Smooth muscle cell (in vitro differentiated cells): ENCODE results near the gene AMDHD1. TPM values are rescaled to one million over a fixed set of nuclear protein-coding genes. Genes with fewer than 3 reads are reported as not detected.

Experiments used
- DNase-seq: peaks from one replicate; lab custom pipeline; 2025; ENCODE audit not compliant: unreplicated experiment; lab: John Stamatoyannopoulos, UW
- H2AFZ ChIP-seq: fragments of 200-600 bp; sonication (generic); 2 replicates; pipeline ENCODE4 v1.6.0; 2016; ENCODE audit warnings: antibody characterized with exemption, low read depth, mild to moderate bottlenecking
- H3F3A ChIP-seq: fragments of 200-600 bp; sonication (generic); 2 replicates; pipeline ENCODE4 v1.6.0; 2017; ENCODE audit warnings: antibody characterized with exemption, low read depth
- H3K27ac ChIP-seq: fragments of 200-600 bp; sonication (generic); 2 replicates; pipeline ENCODE4 v1.5.1; 2016; ENCODE audit warnings: low read depth, mild to moderate bottlenecking
- H3K27me3 ChIP-seq: fragments of 200-600 bp; sonication (generic); 2 replicates; pipeline ENCODE4 v1.6.1; 2016; ENCODE audit warnings: low read depth, mild to moderate bottlenecking
- H3K36me3 ChIP-seq: fragments of 200-600 bp; sonication (generic); 2 replicates; pipeline ENCODE4 v1.5.1; 2016; ENCODE audit warnings: low read depth
- H3K4me1 ChIP-seq: fragments of 200-600 bp; sonication (generic); 2 replicates; pipeline ENCODE4 v1.5.1; 2016; ENCODE audit warnings: low read depth
- H3K4me2 ChIP-seq: fragments of 200-600 bp; sonication (generic); 2 replicates; pipeline ENCODE4 v1.6.0; 2016; ENCODE audit warnings: mild to moderate bottlenecking
- H3K4me3 ChIP-seq: fragments of 200-600 bp; sonication (generic); 2 replicates; pipeline ENCODE4 v1.5.1; 2016; ENCODE audit warnings: mild to moderate bottlenecking
- H3K79me2 ChIP-seq: fragments of 200-600 bp; sonication (generic); 2 replicates; pipeline ENCODE4 v1.6.0; 2016; ENCODE audit warnings: low read depth, mild to moderate bottlenecking
- H3K9ac ChIP-seq: fragments of 200-600 bp; sonication (generic); 2 replicates; pipeline ENCODE4 v1.6.0; 2016; ENCODE audit warnings: low read depth
- H3K9me3 ChIP-seq: fragments of 200-600 bp; sonication (generic); replicated peaks from 2 replicates; pipeline ENCODE4 v1.5.1; 2016; ENCODE audit warnings: low read depth
- H4K20me1 ChIP-seq: fragments of 200-600 bp; sonication (generic); 2 replicates; pipeline ENCODE4 v1.6.0; 2016; ENCODE audit warnings: low read depth
- WGBS: methylation state at CpG from one replicate; pipeline ENCODE4 v1.1.7; 2016; ENCODE audit warnings: low lambda C conversion rate; 5-methylcytosine and 5-hydroxymethylcytosine counted together
- polyA plus RNA-seq: library from polyadenylated mRNA; unstranded; fragments of >200 nt; fragmentation: Nextera tagmentation; extraction: Ambion mirVana; gene quantifications from 2 replicates; pipeline ENCODE4 v1.2.1, GENCODE V29; 2016
- total RNA-seq: library from RNA; depleted of rRNA; stranded (reverse); fragments of >200 nt; gene quantifications from 2 replicates; pipeline ENCODE4 v1.2.3, GENCODE V29; 2014
- TF ChIP-seq, protein P1 (sequence below): fragments of 200-600 bp; sonication (generic); IDR thresholded peaks from 2 replicates; pipeline ENCODE4 v1.5.1; 2017; ENCODE audit warnings: borderline replicate concordance, mild to moderate bottlenecking, antibody characterized with exemption; ENCODE audit not compliant: insufficient read depth, poor library complexity, severe bottlenecking

The AMDHD1 gene
- total and polyA plus RNA-seq, 2 experiments from 2014 or later, result 0.18 to 0.25 TPM

DNA sequence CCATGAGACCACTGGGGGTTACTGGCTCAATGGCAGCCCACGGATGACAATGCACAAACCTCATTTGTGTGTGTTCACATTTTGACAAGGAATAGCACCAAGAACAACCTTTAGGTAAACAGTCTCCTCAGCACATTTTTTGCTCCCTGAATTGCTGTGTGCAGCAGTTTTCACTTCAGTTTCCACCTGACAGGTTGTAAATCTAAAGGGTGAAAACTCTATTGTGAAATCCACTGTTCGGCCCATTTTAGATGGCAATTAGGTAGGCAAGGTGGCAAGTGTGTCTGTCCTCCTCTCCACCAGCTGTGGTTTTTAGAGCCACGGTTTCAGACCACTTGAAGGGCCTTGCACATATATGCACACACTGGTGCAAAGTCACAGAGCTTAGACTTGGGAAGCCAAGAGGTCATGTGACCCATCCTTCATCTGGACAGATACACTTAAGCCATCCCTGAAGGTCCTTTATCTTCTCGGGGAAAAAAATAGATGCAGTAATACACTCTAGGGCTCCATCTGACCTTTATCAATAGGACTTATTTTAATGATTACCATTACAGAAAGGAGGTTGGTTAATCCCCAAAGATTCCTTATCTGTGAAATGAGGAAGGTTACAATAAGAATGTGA lies 29.8 kb downstream of the AMDHD1 start:
- H3K27me3 ChIP-seq, result no peaks in the 10 kb centered on the region
- WGBS, result 69% methylated on average over 4 of the region's 4 CpGs

DNA sequence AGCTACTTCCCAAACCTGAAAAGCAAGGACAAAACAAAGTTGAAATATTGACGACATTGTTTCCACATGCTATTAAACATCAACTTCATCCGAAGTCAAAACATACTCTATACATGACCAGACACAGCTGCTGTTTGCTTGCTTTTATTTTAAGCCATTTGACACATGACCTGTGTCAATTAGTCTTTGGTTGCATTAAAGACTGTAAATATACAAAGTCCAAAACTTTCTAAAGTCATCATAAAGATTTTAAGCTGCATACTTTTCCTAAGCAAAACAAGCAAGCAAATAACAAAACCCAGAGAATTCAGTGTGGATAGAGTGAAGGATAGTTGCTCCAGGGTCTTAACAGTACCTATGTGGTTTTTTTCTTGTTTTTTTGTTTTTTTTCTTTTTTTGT lies 31.2 kb downstream of the AMDHD1 start:
- Histone ChIP-seq H3K9me3 (no peaks in the 10 kb centered on the region), H2AFZ (no peak overlapping the region), H3K79me2 (no peaks in the 10 kb centered on the region), H3K27ac (no peak overlapping the region), H3K4me3 (no peak overlapping the region), H3F3A (no peaks in the 10 kb centered on the region), H4K20me1 (no peaks in the 10 kb centered on the region), H3K9ac (no peak overlapping the region), H3K36me3 (no peaks in the 10 kb centered on the region), H3K27me3 (no peaks in the 10 kb centered on the region), H3K4me2 (no peak overlapping the region), H3K4me1 (no peaks in the 10 kb centered on the region)
- no peak for DNase-seq
- WGBS, result 94% methylated on average over 2 of the region's 2 CpGs
- TF ChIP-seq, protein P1, sequence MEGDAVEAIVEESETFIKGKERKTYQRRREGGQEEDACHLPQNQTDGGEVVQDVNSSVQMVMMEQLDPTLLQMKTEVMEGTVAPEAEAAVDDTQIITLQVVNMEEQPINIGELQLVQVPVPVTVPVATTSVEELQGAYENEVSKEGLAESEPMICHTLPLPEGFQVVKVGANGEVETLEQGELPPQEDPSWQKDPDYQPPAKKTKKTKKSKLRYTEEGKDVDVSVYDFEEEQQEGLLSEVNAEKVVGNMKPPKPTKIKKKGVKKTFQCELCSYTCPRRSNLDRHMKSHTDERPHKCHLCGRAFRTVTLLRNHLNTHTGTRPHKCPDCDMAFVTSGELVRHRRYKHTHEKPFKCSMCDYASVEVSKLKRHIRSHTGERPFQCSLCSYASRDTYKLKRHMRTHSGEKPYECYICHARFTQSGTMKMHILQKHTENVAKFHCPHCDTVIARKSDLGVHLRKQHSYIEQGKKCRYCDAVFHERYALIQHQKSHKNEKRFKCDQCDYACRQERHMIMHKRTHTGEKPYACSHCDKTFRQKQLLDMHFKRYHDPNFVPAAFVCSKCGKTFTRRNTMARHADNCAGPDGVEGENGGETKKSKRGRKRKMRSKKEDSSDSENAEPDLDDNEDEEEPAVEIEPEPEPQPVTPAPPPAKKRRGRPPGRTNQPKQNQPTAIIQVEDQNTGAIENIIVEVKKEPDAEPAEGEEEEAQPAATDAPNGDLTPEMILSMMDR, result no peak

More for the DNA sequence above, 29.8 kb downstream of the AMDHD1 start:
- H3K9ac ChIP-seq, result no peak overlapping the region
- no peaks in the 10 kb centered on the region for H3K36me3 ChIP-seq
- H3K4me3 ChIP-seq, result no peak overlapping the region
- no peaks in the 10 kb centered on the region for H4K20me1 ChIP-seq
- H3K4me1 ChIP-seq, result no peaks in the 10 kb centered on the region
- TF ChIP-seq, protein P1, result no peak
- H3K27ac ChIP-seq, result no peak overlapping the region
- no peak for DNase-seq
- no peak overlapping the region for H3K4me2 ChIP-seq
- H3K9me3 ChIP-seq, result no peaks in the 10 kb centered on the region
- no peaks in the 10 kb centered on the region for H3K79me2 ChIP-seq
- H2AFZ ChIP-seq, result no peak overlapping the region
- no peaks in the 10 kb centered on the region for H3F3A ChIP-seq

GRCh38 chr12:95975491-95975890 lies 32.4 kb downstream of the AMDHD1 start:
- Histone ChIP-seq H3K36me3 (no peaks in the 10 kb centered on the region), H3F3A (no peaks in the 10 kb centered on the region), H3K27me3 (no peaks in the 10 kb centered on the region), H4K20me1 (no peaks in the 10 kb centered on the region), H3K4me2 (no peak overlapping the region), H3K27ac (no peak overlapping the region), H2AFZ (no peak overlapping the region), H3K4me3 (no peak overlapping the region), H3K9ac (no peak overlapping the region), H3K79me2 (no peaks in the 10 kb centered on the region), H3K4me1 (no peaks in the 10 kb centered on the region), H3K9me3 (no peaks in the 10 kb centered on the region)
- 97% methylated on average over 4 of the region's 4 CpGs for WGBS
- TF ChIP-seq, protein P1, result no peak
- no peak for DNase-seq

DNA sequence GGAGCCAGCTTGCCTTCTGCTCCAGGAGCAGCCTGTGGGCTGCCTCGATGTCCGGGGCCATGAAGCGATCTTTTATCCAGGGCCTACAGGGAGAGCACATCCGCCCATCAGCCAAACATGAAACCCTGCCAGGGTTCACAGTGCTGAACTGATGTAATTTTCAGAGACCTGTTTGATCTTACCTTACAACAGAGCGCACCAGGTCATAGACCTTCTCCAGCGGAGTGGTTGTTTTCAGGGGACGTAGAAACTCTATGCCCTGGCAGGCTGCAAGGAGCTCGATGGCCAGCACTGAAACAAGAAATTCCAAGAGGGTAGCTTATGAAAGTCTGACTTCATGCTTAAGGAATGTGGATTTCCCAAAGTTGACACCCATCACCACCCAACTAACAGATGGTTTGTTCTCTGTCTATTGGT lies 33.3 kb downstream of the AMDHD1 start:
- no peaks in the 10 kb centered on the region for H3K79me2 ChIP-seq
- H3K27ac ChIP-seq, result no peak overlapping the region
- 90% methylated on average over 8 of the region's 8 CpGs for WGBS
- no peak for DNase-seq
- no peaks in the 10 kb centered on the region for H3K36me3 ChIP-seq
- H3K4me2 ChIP-seq, result no peak overlapping the region
- H4K20me1 ChIP-seq, result no peaks in the 10 kb centered on the region
- H3K4me3 ChIP-seq, result no peak overlapping the region
- no peaks in the 10 kb centered on the region for H3K4me1 ChIP-seq
- no peaks in the 10 kb centered on the region for H3K27me3 ChIP-seq
- H2AFZ ChIP-seq, result no peak overlapping the region
- no peak overlapping the region for H3K9ac ChIP-seq
- H3K9me3 ChIP-seq, result no peaks in the 10 kb centered on the region
- H3F3A ChIP-seq, result no peaks in the 10 kb centered on the region
- TF ChIP-seq, protein P1, result no peak
